HFFc6 (cell line): ENCODE data around the gene RNU1-1. TPM values are rescaled to one million over a fixed set of nuclear protein-coding genes. Genes with fewer than 3 reads are reported as not detected.
"Not testable (repeated sequence)": the region's sequence is repeated elsewhere in the genome, so short reads cannot be mapped to it uniquely, and the experiment has no call there.

ENCODE experiments used
- DNase-seq: peaks from one replicate; pipeline ENCODE4 v3.0.0-alpha.2; 2018
- H3K27ac Mint-ChIP-seq: 2 replicates; pipeline ENCODE4 v1.8.0; 2020; ENCODE audit warnings: mild to moderate bottlenecking, mixed read lengths
- H3K27me3 Mint-ChIP-seq: 2 replicates; pipeline ENCODE4 v1.8.0; 2021; ENCODE audit warnings: mild to moderate bottlenecking, moderate library complexity, mixed read lengths; ENCODE audit not compliant: insufficient read depth
- H3K36me3 Mint-ChIP-seq: 2 replicates; pipeline ENCODE4 v1.8.0; 2021; ENCODE audit warnings: low read depth, mixed read lengths
- H3K4me1 Mint-ChIP-seq: 2 replicates; pipeline ENCODE4 v1.8.0; 2020; ENCODE audit warnings: low read depth, mixed read lengths
- H3K4me3 Mint-ChIP-seq: 2 replicates; pipeline ENCODE4 v1.8.0; 2020; ENCODE audit warnings: mild to moderate bottlenecking, moderate library complexity, mixed read lengths
- H3K9me3 Mint-ChIP-seq: 2 replicates; pipeline ENCODE4 v1.8.0; 2020; ENCODE audit warnings: mild to moderate bottlenecking, mixed read lengths
- total RNA-seq, 6 experiments: library from RNA; stranded (reverse); fragmentation: NEBNext Ultra II Directional; extraction: Animal tissue kit (Norgen Biotek cat#: 25700); gene quantifications; 2 replicates in 1 of 6; 3 replicates in 5 of 6; pipeline ENCODE4 v1.2.3, GENCODE V29; 2021
- TF ChIP-seq, protein P1 (sequence below): fragments of 200-600 bp; sonication (generic); IDR thresholded peaks from 2 replicates; pipeline ENCODE4 v1.5.0; 2021; ENCODE audit warnings: antibody characterized with exemption, mild to moderate bottlenecking

RNU1-1 gene
- total RNA-seq, 6 experiments from 2014 or later: 1,191 to 2,394 (median 1,819) TPM

DNA sequence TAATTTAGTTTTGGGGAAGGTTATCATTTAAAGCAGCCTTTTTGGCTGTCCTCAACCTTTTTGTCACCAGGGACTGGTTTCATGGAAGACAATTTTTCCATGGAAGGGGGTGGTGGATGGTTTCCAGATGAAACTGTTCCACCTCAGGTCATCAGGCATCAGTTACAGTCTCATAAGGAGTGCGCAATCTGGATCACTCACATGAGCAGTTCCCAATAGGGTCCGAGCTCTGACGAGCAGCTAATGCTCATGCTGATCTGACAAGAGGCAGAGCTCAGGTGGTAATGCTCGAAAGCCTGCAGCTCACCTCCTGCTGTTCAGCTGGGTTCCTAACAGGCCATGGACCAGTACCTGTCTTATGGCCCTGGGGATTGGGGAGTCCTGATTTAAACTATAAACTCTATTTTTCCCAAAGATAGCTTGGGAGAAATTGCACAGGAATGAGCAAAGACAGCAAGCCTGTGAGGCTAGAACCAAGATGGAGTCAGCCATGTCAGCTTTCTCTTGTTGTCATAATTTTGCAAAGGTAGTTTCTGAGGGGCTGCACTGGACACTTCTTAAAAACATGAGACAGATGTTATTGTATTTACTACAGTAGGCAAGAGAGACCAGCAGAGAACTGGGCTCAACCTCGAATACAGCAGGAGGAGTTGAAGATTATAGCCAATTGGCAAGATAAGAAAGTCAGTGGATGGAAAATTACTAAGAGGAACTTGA, 2.8 kb upstream of the RNU1-1 start:
- not testable (repeated sequence) for H3K9me3 Mint-ChIP-seq, H3K27ac Mint-ChIP-seq, H3K36me3 Mint-ChIP-seq, H3K4me3 Mint-ChIP-seq, DNase-seq
- Mint-ChIP-seq H3K27me3 (peaks cover 22% of the 10 kb centered on the region), H3K4me1 (peaks cover 11% of the 10 kb centered on the region)

DNA sequence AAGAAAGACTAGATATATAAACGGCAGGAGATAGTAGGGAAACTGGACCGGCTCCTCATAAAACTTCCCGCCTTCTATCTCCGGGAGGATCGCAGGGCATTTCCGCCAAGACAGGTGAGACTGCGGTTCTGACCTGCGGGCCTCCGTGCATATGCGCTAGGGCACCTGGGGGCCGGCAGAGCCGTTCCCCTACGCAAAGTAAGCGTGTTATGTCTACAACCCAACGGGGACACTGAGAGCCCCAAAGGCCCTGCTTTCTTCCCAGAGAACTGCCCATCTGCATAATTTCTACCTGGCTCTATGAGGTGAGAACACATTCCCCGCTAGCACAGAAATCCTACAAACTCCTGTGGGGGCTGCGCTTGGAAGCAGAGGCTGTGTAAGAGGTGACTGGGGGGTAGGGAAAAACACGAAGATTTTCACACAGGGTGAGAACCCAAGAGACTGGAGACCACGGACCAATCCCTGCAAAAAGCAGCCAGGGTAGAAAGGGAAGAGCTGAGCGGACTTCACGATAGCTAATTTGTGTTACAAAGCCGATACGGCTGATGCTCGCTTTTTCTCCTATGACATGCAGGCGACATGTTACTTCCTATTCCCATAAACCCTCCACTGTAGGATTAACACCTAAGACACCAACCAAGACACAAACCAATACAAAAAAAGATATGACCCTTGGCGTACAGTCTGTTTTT, 526 bp downstream of the RNU1-1 start:
- H3K9me3 Mint-ChIP-seq, H3K4me3 Mint-ChIP-seq, H3K27ac Mint-ChIP-seq, H3K4me1 Mint-ChIP-seq, H3K36me3 Mint-ChIP-seq: not testable (repeated sequence)
- peak; percentile 100 for DNase-seq
- peaks cover 10% of the 10 kb centered on the region for H3K27me3 Mint-ChIP-seq

DNA sequence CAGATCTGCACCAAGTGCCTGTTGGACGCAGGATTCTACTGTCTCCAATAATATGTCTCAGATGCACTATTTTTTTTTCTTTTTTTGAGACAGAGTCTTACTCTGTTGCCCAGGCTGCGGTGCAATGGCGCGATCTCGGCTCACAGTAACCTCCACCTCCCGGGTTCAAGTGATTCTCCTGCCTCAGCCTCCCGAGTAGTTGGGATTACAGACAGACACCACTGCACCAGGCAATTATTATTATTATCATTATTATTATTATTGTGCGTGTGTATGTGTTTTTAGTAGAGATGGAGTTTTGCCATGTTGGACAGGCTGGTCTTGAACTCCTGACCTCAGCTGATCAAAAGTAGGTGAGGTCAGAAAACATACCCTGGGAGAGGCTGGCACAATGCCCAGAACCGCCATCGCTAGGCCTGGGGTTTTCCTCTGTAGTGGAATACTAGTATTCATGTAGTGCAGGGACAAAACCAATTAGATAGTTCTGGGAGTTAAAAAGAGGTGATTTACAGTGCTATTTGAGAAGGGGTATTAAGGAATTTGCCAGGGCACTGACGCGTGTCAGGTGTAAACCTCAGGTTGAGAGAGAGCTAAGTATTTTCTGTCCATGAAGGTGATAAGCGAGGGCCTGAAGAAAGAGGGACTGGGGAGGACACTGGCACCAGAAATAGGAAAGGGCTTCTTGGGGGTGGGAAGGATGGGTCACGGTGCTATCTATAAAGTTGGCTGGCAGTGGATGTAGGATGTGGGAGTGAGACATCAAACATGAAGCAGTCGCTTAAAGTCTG, 1.3 kb downstream of the RNU1-1 start:
- H3K27ac Mint-ChIP-seq, H3K27me3 Mint-ChIP-seq, H3K4me1 Mint-ChIP-seq, H3K36me3 Mint-ChIP-seq, H3K4me3 Mint-ChIP-seq, H3K9me3 Mint-ChIP-seq: not testable (repeated sequence)
- peak; percentile 99 for DNase-seq

DNA sequence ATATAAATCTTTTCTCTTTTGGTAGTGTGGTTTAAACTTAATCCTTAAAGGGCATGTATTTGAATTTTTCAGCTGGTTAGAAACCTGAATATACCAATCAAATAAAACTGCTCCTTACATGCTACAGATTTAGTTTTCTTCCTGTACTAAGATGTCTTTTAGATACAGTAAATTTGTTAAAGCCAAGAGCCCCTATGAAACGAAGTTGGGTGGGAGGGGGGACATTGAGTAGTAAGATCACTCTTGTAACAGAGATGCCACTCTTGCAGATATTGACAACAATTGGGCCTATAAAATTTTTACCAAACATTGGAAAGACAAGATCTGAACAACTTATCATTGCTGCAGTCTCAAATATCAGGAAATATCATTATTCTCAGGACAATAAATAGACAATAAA, 2.2 kb downstream of the RNU1-1 start:
- not testable (repeated sequence) for H3K27me3 Mint-ChIP-seq, H3K27ac Mint-ChIP-seq, H3K36me3 Mint-ChIP-seq, H3K4me3 Mint-ChIP-seq, H3K4me1 Mint-ChIP-seq, DNase-seq, H3K9me3 Mint-ChIP-seq

DNA sequence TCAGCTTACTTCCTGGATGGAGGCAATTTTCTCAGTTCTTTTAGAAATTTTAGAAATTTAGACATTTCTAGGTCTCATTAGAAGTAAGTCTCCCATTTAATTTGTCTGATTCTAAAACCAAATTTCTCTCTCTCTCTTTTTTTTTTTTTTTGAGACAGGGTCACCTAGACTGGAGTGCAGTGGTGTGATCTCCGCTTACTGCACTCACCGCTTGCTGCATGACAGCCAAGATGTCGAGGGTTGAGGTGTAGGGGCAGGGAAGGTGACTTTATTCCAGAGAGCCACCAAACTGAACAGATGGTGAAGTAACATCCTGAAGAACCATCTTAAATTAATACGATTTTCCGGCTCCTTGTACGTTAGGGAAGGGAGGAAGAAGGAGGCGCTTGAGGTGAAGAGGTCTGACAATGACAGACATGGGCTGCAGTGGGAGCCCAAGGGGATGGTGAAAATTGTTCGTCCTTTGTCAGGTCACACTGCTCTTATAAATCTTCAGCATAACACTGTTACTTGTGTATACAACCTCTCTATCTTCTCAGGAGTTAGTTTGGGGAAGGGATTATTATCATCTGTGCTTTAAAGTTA, 5.1 kb downstream of the RNU1-1 start:
- H3K36me3 Mint-ChIP-seq, H3K4me1 Mint-ChIP-seq, H3K9me3 Mint-ChIP-seq, H3K27me3 Mint-ChIP-seq, DNase-seq, H3K27ac Mint-ChIP-seq, H3K4me3 Mint-ChIP-seq: not testable (repeated sequence)

DNA sequence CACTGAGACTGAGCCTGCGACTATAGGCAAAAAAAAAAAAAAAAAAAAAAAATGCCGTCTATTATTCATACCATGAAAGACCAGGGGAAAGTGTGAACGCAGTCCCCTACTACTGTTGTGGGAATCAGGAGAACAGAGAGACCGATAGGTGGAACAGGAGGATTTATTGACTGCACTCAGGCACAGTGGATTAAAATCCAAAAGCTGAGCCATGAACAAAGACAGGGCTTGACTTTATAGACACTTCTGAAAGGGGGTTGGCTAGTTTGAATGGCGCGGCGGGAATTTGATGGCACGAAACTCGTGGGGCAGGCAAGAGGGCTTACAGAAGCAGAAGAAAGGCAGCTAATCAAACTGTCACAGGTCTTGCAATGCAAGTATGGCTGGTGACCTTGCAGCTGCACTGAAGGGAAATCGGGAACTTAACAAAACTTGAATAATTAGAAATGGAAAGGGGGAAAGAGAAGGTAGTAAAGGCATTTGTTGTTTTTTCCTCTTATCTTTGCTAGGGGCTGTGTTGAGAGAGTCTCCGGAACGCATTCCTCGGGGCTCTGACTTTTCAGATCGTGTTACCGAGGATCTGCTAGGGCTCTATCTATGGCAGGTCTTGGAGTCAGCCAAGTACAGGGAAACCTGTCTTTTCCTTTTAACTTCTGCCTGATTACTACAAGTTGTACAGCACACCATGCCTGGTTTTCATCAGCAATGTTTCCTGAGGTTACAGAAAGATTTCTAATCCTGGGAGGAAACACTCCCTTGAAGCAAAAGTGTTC, 7.5 kb downstream of the RNU1-1 start:
- not testable (repeated sequence) for DNase-seq, H3K27ac Mint-ChIP-seq, H3K4me1 Mint-ChIP-seq, H3K4me3 Mint-ChIP-seq, H3K27me3 Mint-ChIP-seq, H3K9me3 Mint-ChIP-seq, H3K36me3 Mint-ChIP-seq

DNA sequence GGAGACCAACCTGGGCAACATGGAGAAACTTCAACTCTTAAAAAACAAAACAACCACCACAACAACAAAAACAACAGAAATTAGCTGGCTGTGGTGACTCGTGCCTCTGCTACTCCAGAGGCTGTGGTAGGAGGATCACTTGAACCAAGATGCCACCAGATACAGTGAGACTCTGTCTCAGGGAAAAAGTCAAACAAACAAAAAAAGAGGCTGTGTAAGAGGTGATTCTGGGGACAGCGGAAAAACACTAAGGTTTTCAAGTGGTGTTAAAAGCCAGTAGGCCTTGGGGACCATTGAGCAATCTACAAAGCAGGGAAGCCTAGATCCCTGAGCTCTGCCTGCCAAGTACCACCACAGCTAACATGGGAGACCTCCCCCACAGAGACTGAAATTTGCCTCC, 8.2 kb downstream of the RNU1-1 start:
- H3K4me1 Mint-ChIP-seq, H3K9me3 Mint-ChIP-seq, H3K27me3 Mint-ChIP-seq, H3K36me3 Mint-ChIP-seq, H3K27ac Mint-ChIP-seq, H3K4me3 Mint-ChIP-seq: not testable (repeated sequence)
- DNase-seq: peak; percentile 35

DNA sequence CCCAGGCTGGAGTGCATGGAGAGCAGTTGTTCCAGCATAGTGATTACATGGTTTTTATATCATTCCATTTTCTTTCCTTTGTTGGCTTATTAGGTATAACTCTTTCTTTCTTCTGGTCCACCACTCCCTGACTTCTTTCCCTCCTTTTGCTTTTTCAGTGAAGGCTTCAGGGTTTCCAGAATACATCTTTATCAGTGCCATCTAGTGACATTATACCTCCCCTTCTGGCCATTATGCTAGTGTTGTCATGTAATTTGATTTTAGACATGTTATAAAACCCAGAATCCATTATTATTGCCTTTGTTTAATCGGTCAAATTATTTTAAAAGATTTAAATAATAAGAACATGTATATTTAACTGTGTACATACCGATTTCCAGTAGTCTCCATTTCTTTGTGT, 10.6 kb downstream of the RNU1-1 start:
- no peaks in the 10 kb centered on the region for H3K4me1 Mint-ChIP-seq
- DNase-seq: no peak
- no peak overlapping the region for H3K4me3 Mint-ChIP-seq
- no peak overlapping the region for H3K27ac Mint-ChIP-seq
- H3K36me3 Mint-ChIP-seq: no peaks in the 10 kb centered on the region
- peaks cover 5% of the 10 kb centered on the region; the same call in 1 of the 2 replicates for H3K27me3 Mint-ChIP-seq
- no peaks in the 10 kb centered on the region for H3K9me3 Mint-ChIP-seq
- TF ChIP-seq, protein P1, sequence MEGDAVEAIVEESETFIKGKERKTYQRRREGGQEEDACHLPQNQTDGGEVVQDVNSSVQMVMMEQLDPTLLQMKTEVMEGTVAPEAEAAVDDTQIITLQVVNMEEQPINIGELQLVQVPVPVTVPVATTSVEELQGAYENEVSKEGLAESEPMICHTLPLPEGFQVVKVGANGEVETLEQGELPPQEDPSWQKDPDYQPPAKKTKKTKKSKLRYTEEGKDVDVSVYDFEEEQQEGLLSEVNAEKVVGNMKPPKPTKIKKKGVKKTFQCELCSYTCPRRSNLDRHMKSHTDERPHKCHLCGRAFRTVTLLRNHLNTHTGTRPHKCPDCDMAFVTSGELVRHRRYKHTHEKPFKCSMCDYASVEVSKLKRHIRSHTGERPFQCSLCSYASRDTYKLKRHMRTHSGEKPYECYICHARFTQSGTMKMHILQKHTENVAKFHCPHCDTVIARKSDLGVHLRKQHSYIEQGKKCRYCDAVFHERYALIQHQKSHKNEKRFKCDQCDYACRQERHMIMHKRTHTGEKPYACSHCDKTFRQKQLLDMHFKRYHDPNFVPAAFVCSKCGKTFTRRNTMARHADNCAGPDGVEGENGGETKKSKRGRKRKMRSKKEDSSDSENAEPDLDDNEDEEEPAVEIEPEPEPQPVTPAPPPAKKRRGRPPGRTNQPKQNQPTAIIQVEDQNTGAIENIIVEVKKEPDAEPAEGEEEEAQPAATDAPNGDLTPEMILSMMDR: no peak

DNA sequence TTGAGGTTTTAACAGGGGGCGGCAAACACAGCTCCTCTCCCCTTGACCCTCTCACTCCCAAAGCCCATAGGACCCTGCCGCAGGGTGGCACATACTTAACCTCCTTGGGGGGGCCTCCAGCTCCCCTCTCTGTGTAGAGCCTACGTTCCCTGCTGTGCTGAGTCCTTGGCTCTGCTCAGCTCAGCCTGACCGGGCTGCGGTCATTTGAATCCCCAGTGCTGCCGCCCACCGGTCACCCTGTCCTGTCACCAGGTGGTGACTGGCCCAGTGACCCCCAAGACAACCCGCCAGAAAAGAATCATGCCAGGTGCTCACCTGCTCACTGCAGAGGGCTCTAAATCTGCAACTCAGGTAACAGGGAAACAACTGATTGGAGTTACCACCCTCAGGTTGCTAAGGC, 12.6 kb downstream of the RNU1-1 start:
- not testable (repeated sequence) for H3K36me3 Mint-ChIP-seq, H3K27me3 Mint-ChIP-seq, H3K27ac Mint-ChIP-seq, DNase-seq, H3K4me3 Mint-ChIP-seq, H3K9me3 Mint-ChIP-seq
- H3K4me1 Mint-ChIP-seq: peaks cover 13% of the 10 kb centered on the region

DNA sequence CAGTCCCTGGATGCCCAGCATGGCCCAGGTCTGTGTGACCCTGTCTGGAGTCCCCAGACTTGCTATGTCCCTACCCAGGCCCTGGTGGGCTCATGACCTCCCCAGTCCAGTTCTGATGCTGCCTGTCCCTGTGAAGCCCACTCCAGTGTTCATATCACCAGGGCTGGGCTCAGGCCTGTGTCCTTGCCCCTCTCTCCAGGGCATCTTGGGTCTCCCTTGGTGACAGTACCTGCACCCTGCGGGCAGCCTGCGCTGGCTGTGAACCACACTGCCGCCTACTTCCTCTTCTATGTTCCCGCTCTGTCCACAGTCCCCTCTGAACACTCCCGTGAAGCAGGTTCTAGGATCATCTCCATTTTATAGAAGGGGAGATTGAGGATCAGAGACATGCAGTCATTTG, 13.1 kb downstream of the RNU1-1 start:
- not testable (repeated sequence) for H3K27me3 Mint-ChIP-seq, DNase-seq, H3K9me3 Mint-ChIP-seq, H3K4me3 Mint-ChIP-seq, H3K27ac Mint-ChIP-seq, H3K36me3 Mint-ChIP-seq
- peaks cover 13% of the 10 kb centered on the region for H3K4me1 Mint-ChIP-seq

DNA sequence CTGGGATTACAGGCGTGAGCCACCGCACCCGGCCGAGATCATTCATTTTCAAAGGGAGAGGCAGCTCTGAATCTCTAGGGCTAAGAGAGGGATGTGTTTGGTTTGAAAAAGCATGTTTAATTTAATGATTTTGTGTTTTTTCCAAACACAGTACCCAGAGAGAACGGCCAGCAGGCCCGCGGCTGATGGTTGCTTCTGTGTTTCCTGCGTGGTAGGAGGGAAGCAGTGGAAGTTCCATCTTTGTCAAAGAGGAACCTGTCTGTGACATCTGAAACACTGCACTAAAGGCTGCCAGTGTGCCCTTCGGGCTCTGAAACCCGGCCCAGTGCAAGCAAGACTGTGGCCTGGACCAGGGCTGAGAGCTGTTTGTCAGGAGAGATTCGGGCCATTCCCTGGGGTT, 13.6 kb downstream of the RNU1-1 start:
- not testable (repeated sequence) for H3K9me3 Mint-ChIP-seq, H3K27me3 Mint-ChIP-seq, DNase-seq, H3K27ac Mint-ChIP-seq, H3K36me3 Mint-ChIP-seq
- peaks cover 13% of the 10 kb centered on the region for H3K4me1 Mint-ChIP-seq
- H3K4me3 Mint-ChIP-seq: peak overlapping the region; percentile 92
